Measurements from ENCODE around the gene BLVRA.
A peak's percentile ranks its signal among the peaks of the same experiment; 100 is the strongest.
"Not testable (repeated sequence)": the region's sequence is repeated elsewhere in the genome, so short reads cannot be mapped to it uniquely, and the experiment has no call there.

The BLVRA gene

GRCh38 chr7:43726466-43726865, 32.0 kb upstream of the BLVRA start:
- no peak overlapping the region for H3K4me3 ChIP-seq (ENCODE audit: insufficient read length, low read depth)
- DNase-seq (ENCODE audit: low read depth, low spot score), result no peak
- H3K9ac ChIP-seq (ENCODE audit: insufficient read length, low read depth), result no peak overlapping the region
- H3K36me3 ChIP-seq (ENCODE audit: insufficient read depth, insufficient read length, low read length), result peaks cover 3% of the 10 kb centered on the region
- H3K27me3 ChIP-seq (ENCODE audit: insufficient read depth, insufficient read length), result no peaks in the 10 kb centered on the region
- H3K9me3 ChIP-seq (ENCODE audit: insufficient read depth, low read length), result no peaks in the 10 kb centered on the region
- no peaks in the 10 kb centered on the region for H3K4me1 ChIP-seq (ENCODE audit: insufficient read depth, insufficient read length)
- no peak for TF ChIP-seq SUZ12 (IDR thresholded peaks at IDR 0.05; ENCODE audit: extremely low read depth, insufficient read depth, insufficient read length)
- no peak for TF ChIP-seq ZNF274 (IDR thresholded peaks at IDR 0.05; ENCODE audit: low read depth, low read length)
- TF ChIP-seq YY1 (IDR thresholded peaks at IDR 0.05; ENCODE audit: insufficient read depth, insufficient read length), result no peak

- no peak overlapping the region for H3K4me3 ChIP-seq (ENCODE audit: insufficient read length, low read depth)
- H3K4me1 ChIP-seq (ENCODE audit: insufficient read depth, insufficient read length), result no peaks in the 10 kb centered on the region
- H3K9me3 ChIP-seq (ENCODE audit: insufficient read depth, low read length), result no peaks in the 10 kb centered on the region
- TF ChIP-seq ZNF274 (IDR thresholded peaks at IDR 0.05; ENCODE audit: low read depth, low read length) (no peak), YY1 (IDR thresholded peaks at IDR 0.05; ENCODE audit: insufficient read depth, insufficient read length) (no peak), SUZ12 (IDR thresholded peaks at IDR 0.05; ENCODE audit: extremely low read depth, insufficient read depth, insufficient read length) (no peak)
- no peaks in the 10 kb centered on the region for H3K27me3 ChIP-seq (ENCODE audit: insufficient read depth, insufficient read length)
- H3K36me3 ChIP-seq (ENCODE audit: insufficient read depth, insufficient read length, low read length), result peaks cover 3% of the 10 kb centered on the region
- no peak overlapping the region for H3K9ac ChIP-seq (ENCODE audit: insufficient read length, low read depth)
- no peak for DNase-seq (ENCODE audit: low read depth, low spot score)
Observed at GRCh38 chr7:43727003-43727402, 31.5 kb upstream of the BLVRA start.

- H3K4me1 ChIP-seq (ENCODE audit: insufficient read depth, insufficient read length), result no peaks in the 10 kb centered on the region
- TF ChIP-seq YY1 (IDR thresholded peaks at IDR 0.05; ENCODE audit: insufficient read depth, insufficient read length) (no peak), SUZ12 (IDR thresholded peaks at IDR 0.05; ENCODE audit: extremely low read depth, insufficient read depth, insufficient read length) (no peak), ZNF274 (IDR thresholded peaks at IDR 0.05; ENCODE audit: low read depth, low read length) (no peak)
- H3K4me3 ChIP-seq (ENCODE audit: insufficient read length, low read depth), result no peak overlapping the region
- no peaks in the 10 kb centered on the region for H3K9me3 ChIP-seq (ENCODE audit: insufficient read depth, low read length)
- H3K27me3 ChIP-seq (ENCODE audit: insufficient read depth, insufficient read length), result no peaks in the 10 kb centered on the region
- no peak for DNase-seq (ENCODE audit: low read depth, low spot score)
- no peak overlapping the region for H3K9ac ChIP-seq (ENCODE audit: insufficient read length, low read depth)
- H3K36me3 ChIP-seq (ENCODE audit: insufficient read depth, insufficient read length, low read length), result peaks cover 3% of the 10 kb centered on the region
Observed at GRCh38 chr7:43727494-43727893, 31.0 kb upstream of the BLVRA start.

- H3K9ac ChIP-seq (ENCODE audit: insufficient read length, low read depth), result peak within 1 kb of the TSS; percentile 97
- H3K4me3 ChIP-seq (ENCODE audit: insufficient read length, low read depth), result peak within 1 kb of the TSS; percentile 95
- no peaks in the 10 kb centered on the region for H3K27me3 ChIP-seq (ENCODE audit: insufficient read depth, insufficient read length)
- TF ChIP-seq ZNF274 (IDR thresholded peaks at IDR 0.05; ENCODE audit: low read depth, low read length) (no peak), SUZ12 (IDR thresholded peaks at IDR 0.05; ENCODE audit: extremely low read depth, insufficient read depth, insufficient read length) (no peak), YY1 (IDR thresholded peaks at IDR 0.05; ENCODE audit: insufficient read depth, insufficient read length) (no peak)
- no peaks in the 10 kb centered on the region for H3K9me3 ChIP-seq (ENCODE audit: insufficient read depth, low read length)
- H3K4me1 ChIP-seq (ENCODE audit: insufficient read depth, insufficient read length), result no peaks in the 10 kb centered on the region
- DNase-seq (ENCODE audit: low read depth, low spot score), result peak; percentile 92
- H3K36me3 ChIP-seq (ENCODE audit: insufficient read depth, insufficient read length, low read length), result peaks cover 3% of the 10 kb centered on the region
Observed at GRCh38 chr7:43729214-43729923, 29.1 kb upstream of the BLVRA start, which contains the start of gene COA1. COA1 (minus strand) TSS chr7:43729523; CDS start chr7:43648614, 80,909 bp downstream.

GRCh38 chr7:43729924-43730248, 28.6 kb upstream of the BLVRA start:
- Histone ChIP-seq H3K9me3 (ENCODE audit: insufficient read depth, low read length) (no peaks in the 10 kb centered on the region), H3K9ac (ENCODE audit: insufficient read length, low read depth) (peak overlapping the region; percentile 97), H3K4me1 (ENCODE audit: insufficient read depth, insufficient read length) (no peaks in the 10 kb centered on the region), H3K4me3 (ENCODE audit: insufficient read length, low read depth) (peak overlapping the region; percentile 95), H3K36me3 (ENCODE audit: insufficient read depth, insufficient read length, low read length) (peaks cover 3% of the 10 kb centered on the region), H3K27me3 (ENCODE audit: insufficient read depth, insufficient read length) (no peaks in the 10 kb centered on the region)
- no peak for TF ChIP-seq YY1 (IDR thresholded peaks at IDR 0.05; ENCODE audit: insufficient read depth, insufficient read length)
- no peak for TF ChIP-seq ZNF274 (IDR thresholded peaks at IDR 0.05; ENCODE audit: low read depth, low read length)
- DNase-seq (ENCODE audit: low read depth, low spot score), result no peak

- H3K4me3 ChIP-seq (ENCODE audit: insufficient read length, low read depth); H3K36me3 ChIP-seq (ENCODE audit: insufficient read depth, insufficient read length, low read length); H3K4me1 ChIP-seq (ENCODE audit: insufficient read depth, insufficient read length); DNase-seq (ENCODE audit: low read depth, low spot score); H3K9ac ChIP-seq (ENCODE audit: insufficient read length, low read depth); H3K9me3 ChIP-seq (ENCODE audit: insufficient read depth, low read length); H3K27me3 ChIP-seq (ENCODE audit: insufficient read depth, insufficient read length): not testable (repeated sequence)
Observed at GRCh38 chr7:43731494-43731893, 27.0 kb upstream of the BLVRA start.

GRCh38 chr7:43734575-43735332, 23.7 kb upstream of the BLVRA start:
- not testable (repeated sequence) for DNase-seq (ENCODE audit: low read depth, low spot score); H3K4me3 ChIP-seq (ENCODE audit: insufficient read length, low read depth); H3K4me1 ChIP-seq (ENCODE audit: insufficient read depth, insufficient read length); H3K36me3 ChIP-seq (ENCODE audit: insufficient read depth, insufficient read length, low read length); H3K9ac ChIP-seq (ENCODE audit: insufficient read length, low read depth); H3K27me3 ChIP-seq (ENCODE audit: insufficient read depth, insufficient read length)
- H3K9me3 ChIP-seq (ENCODE audit: insufficient read depth, low read length), result peaks cover 12% of the 10 kb centered on the region; the same call in 1 of the 2 replicates
